ENCODE data around the gene DUSP15. TPM values are rescaled to one million over a fixed set of nuclear protein-coding genes. Genes with fewer than 3 reads are reported as not detected.

The DUSP15 gene
- polyA plus RNA-seq, 2 of the 4 experiments (the other 2 are of a cell fraction): 0.53 to 1.3 TPM

DNA sequence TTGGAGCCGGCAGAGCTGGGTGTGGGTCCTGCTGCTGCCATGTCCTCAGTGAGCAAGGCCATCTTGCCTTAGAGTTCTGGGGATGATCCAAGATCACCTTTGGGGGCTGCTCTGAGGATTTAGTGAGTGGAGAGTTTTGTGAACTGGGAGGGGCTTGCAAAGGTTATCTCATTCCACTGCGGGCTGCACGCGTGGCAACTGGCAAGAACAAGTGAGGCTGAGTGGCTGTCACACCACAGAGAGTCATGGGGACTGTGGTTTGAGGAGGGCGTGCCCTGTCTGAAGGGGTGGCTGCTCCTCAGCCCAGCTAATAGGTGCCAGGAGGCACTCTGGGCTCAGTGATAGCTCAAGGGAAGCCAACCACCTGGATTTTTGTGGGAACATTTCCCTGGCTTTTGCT, 37.7 kb upstream of the DUSP15 start:
- H3K27ac ChIP-seq: no peak overlapping the region
- no peak for DNase-seq (ENCODE audit: low read depth in 1 of 2, low spot score in 1 of 2)
- CTCF ChIA-PET: interaction anchor here (0.8 to 2.2 kb wide), 2 partner anchors 13 to 55 kb away, joined by 3 to 7 read pairs; no protein-coding TSS in a partner anchor

DNA sequence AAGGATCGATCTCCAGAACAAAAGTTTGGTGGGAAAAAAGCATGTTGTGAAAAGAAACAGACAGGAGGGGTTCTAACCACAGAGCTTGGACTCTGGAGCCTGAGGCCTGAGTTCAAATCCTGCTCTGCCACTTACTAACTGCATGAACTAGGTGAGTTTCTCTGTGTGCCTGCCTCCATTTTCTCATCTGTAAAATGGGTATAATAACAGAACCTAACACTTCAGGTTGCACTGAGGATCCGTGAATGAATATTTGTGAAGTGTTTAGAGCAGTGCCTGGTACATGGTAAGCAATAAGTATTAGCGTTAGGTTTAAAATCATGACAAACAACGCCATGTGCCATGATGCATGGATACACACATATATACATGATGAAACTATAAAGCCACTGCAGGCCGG, 36.7 kb upstream of the DUSP15 start:
- FAIRE-seq (no peak), DNase-seq (ENCODE audit: low read depth in 1 of 2, low spot score in 1 of 2) (no peak), ATAC-seq (no peak)
- H3K9me3 ChIP-seq: no peaks in the 10 kb centered on the region
- WGBS (ENCODE audit: missing lambda C conversion rate): 56% methylated on average over 5 of the region's 5 CpGs
- H3K4me2 ChIP-seq: no peak overlapping the region
- POLR2A ChIA-PET: interaction anchor here (0.7 kb wide), 1 partner anchor 369 kb away, joined by 4 read pairs; no protein-coding TSS in a partner anchor
- H3K4me3 ChIP-seq: no peak overlapping the region
- no peak overlapping the region for H3K27ac ChIP-seq
- H3K4me1 ChIP-seq: no peaks in the 10 kb centered on the region
- CTCF ChIA-PET: no interaction called here
- no peak for TF ChIP-seq CHD4 (IDR thresholded peaks at IDR 0.05; ENCODE audit: borderline replicate concordance)
- no peak for TF ChIP-seq MAFK (IDR thresholded peaks at IDR 0.05; ENCODE audit: partially characterized antibody)
- no peak for TF ChIP-seq EHMT2 (IDR thresholded peaks at IDR 0.05; ENCODE audit: low read depth)
- TF ChIP-seq HOXB5 (CRISPR knock-in tag; IDR thresholded peaks at IDR 0.05): no peak
- TF ChIP-seq RNF2 (IDR thresholded peaks at IDR 0.05; ENCODE audit: borderline replicate concordance, low read depth): no peak
- no peak for TF ChIP-seq CBX8 (IDR thresholded peaks at IDR 0.05)
- TF ChIP-seq ZC3H11A (IDR thresholded peaks at IDR 0.05): no peak
- TF ChIP-seq, protein P1, sequence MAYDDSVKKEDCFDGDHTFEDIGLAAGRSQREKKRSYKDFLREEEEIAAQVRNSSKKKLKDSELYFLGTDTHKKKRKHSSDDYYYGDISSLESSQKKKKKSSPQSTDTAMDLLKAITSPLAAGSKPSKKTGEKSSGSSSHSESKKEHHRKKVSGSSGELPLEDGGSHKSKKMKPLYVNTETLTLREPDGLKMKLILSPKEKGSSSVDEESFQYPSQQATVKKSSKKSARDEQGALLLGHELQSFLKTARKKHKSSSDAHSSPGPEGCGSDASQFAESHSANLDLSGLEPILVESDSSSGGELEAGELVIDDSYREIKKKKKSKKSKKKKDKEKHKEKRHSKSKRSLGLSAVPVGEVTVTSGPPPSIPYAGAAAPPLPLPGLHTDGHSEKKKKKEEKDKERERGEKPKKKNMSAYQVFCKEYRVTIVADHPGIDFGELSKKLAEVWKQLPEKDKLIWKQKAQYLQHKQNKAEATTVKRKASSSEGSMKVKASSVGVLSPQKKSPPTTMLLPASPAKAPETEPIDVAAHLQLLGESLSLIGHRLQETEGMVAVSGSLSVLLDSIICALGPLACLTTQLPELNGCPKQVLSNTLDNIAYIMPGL (CRISPR knock-in tag; IDR thresholded peaks at IDR 0.05; ENCODE audit: borderline replicate concordance): no peak
- TF ChIP-seq, protein P2, sequence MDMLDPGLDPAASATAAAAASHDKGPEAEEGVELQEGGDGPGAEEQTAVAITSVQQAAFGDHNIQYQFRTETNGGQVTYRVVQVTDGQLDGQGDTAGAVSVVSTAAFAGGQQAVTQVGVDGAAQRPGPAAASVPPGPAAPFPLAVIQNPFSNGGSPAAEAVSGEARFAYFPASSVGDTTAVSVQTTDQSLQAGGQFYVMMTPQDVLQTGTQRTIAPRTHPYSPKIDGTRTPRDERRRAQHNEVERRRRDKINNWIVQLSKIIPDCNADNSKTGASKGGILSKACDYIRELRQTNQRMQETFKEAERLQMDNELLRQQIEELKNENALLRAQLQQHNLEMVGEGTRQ (IDR thresholded peaks at IDR 0.05): no peak
- TF ChIP-seq GATA3 (IDR thresholded peaks at IDR 0.05; ENCODE audit: borderline replicate concordance): no peak
- no peak for TF ChIP-seq FOSB (CRISPR knock-in tag; IDR thresholded peaks at IDR 0.05)
- TF ChIP-seq FOXS1 (CRISPR knock-in tag; IDR thresholded peaks at IDR 0.05): no peak
- no peak for TF ChIP-seq CEBPB (IDR thresholded peaks at IDR 0.05)
- no peak for TF ChIP-seq POLR2AphosphoS2 (conservative IDR thresholded peaks at IDR 0.05; ENCODE audit: low read length)
- TF ChIP-seq, protein P3, sequence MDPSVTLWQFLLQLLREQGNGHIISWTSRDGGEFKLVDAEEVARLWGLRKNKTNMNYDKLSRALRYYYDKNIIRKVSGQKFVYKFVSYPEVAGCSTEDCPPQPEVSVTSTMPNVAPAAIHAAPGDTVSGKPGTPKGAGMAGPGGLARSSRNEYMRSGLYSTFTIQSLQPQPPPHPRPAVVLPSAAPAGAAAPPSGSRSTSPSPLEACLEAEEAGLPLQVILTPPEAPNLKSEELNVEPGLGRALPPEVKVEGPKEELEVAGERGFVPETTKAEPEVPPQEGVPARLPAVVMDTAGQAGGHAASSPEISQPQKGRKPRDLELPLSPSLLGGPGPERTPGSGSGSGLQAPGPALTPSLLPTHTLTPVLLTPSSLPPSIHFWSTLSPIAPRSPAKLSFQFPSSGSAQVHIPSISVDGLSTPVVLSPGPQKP (IDR thresholded peaks at IDR 0.05; ENCODE audit: low read depth, low read length): no peak
- TF ChIP-seq, protein P4, sequence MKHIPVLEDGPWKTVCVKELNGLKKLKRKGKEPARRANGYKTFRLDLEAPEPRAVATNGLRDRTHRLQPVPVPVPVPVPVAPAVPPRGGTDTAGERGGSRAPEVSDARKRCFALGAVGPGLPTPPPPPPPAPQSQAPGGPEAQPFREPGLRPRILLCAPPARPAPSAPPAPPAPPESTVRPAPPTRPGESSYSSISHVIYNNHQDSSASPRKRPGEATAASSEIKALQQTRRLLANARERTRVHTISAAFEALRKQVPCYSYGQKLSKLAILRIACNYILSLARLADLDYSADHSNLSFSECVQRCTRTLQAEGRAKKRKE (CRISPR knock-in tag; IDR thresholded peaks at IDR 0.05; ENCODE audit: low read depth): no peak
- TF ChIP-seq NPAS2 (CRISPR knock-in tag; IDR thresholded peaks at IDR 0.05; ENCODE audit: borderline replicate concordance): no peak
- no peak for TF ChIP-seq TFCP2L1 (CRISPR knock-in tag; IDR thresholded peaks at IDR 0.05)
- TF ChIP-seq MAZ (IDR thresholded peaks at IDR 0.05; ENCODE audit: borderline replicate concordance, low read depth, low read length): no peak

More for the DNA sequence above, 37.7 kb upstream of the DUSP15 start:
- Histone ChIP-seq H3K4me3 (no peak overlapping the region), H3K4me1 (no peaks in the 10 kb centered on the region), H3K9me3 (no peaks in the 10 kb centered on the region), H3K4me2 (no peak overlapping the region)
- no peak for TF ChIP-seq JUNB (IDR thresholded peaks at IDR 0.05)
- no peak for TF ChIP-seq RAD21 (conservative IDR thresholded peaks at IDR 0.05 in 1 of 2, IDR thresholded peaks at IDR 0.05 in 1 of 2)
- TF ChIP-seq, protein P5, sequence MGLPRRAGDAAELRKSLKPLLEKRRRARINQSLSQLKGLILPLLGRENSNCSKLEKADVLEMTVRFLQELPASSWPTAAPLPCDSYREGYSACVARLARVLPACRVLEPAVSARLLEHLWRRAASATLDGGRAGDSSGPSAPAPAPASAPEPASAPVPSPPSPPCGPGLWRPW (IDR thresholded peaks at IDR 0.05): no peak
- TF ChIP-seq MAZ (IDR thresholded peaks at IDR 0.05; ENCODE audit: borderline replicate concordance, low read depth, low read length): no peak
- TF ChIP-seq CHD4 (IDR thresholded peaks at IDR 0.05; ENCODE audit: borderline replicate concordance): no peak
- no peak for TF ChIP-seq ESRRA (IDR thresholded peaks at IDR 0.05; ENCODE audit: borderline replicate concordance, low read length)
- no peak for TF ChIP-seq JUN (IDR thresholded peaks at IDR 0.05)
- TF ChIP-seq, protein P3 (IDR thresholded peaks at IDR 0.05; ENCODE audit: low read depth, low read length): no peak
- TF ChIP-seq, protein P6, sequence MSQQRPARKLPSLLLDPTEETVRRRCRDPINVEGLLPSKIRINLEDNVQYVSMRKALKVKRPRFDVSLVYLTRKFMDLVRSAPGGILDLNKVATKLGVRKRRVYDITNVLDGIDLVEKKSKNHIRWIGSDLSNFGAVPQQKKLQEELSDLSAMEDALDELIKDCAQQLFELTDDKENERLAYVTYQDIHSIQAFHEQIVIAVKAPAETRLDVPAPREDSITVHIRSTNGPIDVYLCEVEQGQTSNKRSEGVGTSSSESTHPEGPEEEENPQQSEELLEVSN (IDR thresholded peaks at IDR 0.05; ENCODE audit: borderline replicate concordance, low read depth): no peak
- no peak for TF ChIP-seq FOSL2 (IDR thresholded peaks at IDR 0.05)
- no peak for TF ChIP-seq FOSL2 (CRISPR knock-in tag; IDR thresholded peaks at IDR 0.05)
- no peak for TF ChIP-seq ZC3H11A (IDR thresholded peaks at IDR 0.05)
- TF ChIP-seq BHLHE40 (IDR thresholded peaks at IDR 0.05; ENCODE audit: low read depth, low read length): no peak
- TF ChIP-seq, protein P7, sequence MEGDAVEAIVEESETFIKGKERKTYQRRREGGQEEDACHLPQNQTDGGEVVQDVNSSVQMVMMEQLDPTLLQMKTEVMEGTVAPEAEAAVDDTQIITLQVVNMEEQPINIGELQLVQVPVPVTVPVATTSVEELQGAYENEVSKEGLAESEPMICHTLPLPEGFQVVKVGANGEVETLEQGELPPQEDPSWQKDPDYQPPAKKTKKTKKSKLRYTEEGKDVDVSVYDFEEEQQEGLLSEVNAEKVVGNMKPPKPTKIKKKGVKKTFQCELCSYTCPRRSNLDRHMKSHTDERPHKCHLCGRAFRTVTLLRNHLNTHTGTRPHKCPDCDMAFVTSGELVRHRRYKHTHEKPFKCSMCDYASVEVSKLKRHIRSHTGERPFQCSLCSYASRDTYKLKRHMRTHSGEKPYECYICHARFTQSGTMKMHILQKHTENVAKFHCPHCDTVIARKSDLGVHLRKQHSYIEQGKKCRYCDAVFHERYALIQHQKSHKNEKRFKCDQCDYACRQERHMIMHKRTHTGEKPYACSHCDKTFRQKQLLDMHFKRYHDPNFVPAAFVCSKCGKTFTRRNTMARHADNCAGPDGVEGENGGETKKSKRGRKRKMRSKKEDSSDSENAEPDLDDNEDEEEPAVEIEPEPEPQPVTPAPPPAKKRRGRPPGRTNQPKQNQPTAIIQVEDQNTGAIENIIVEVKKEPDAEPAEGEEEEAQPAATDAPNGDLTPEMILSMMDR (IDR thresholded peaks at IDR 0.05): no peak
- TF ChIP-seq HOXB5 (CRISPR knock-in tag; IDR thresholded peaks at IDR 0.05): no peak
- FAIRE-seq: no peak
- ATAC-seq: no peak
- WGBS (ENCODE audit: missing lambda C conversion rate): 87% methylated on average over 5 of the region's 5 CpGs
- POLR2A ChIA-PET: no interaction called here
